GM12874 (cell line): ENCODE measurements around the gene ADAMTS10.

Source experiments
- CTCF ChIP-seq: IDR thresholded peaks from 2 replicates; pipeline ENCODE4 v1.5.1; 2011; ENCODE audit warnings: low read depth, mild to moderate bottlenecking, control low read depth, low read length, moderate library complexity; ENCODE audit not compliant: insufficient read depth

ADAMTS10 gene

GRCh38 chr19:8536282-8536681, 74.2 kb downstream of the ADAMTS10 start:
- no peak for TF ChIP-seq CTCF

GRCh38 chr19:8532225-8532624, 78.3 kb downstream of the ADAMTS10 start:
- no peak for TF ChIP-seq CTCF

GRCh38 chr19:8531470-8531869, 79.0 kb downstream of the ADAMTS10 start:
- TF ChIP-seq CTCF, result no peak
